ENCODE measurements around the gene TGFB1I1.

DNA sequence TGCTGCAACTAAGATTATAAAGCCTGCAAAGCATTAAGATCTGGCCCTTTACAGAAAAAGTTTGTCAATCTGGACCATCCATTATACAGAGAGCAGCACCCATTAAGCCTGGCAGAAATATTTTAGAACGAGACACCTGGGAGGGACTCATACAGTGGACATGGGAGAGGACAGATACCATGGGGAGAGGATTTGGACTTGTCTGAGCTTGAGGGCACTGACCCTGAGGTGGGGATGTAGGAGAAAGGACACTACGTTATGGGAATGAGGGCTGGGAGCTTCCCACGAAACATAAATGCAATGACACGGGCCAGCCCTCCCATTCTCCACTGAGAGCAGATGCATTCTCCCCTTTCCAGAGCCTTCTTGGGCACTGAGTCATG, 30.0 kb downstream of the TGFB1I1 start:
- TF ChIP-seq, protein P1, sequence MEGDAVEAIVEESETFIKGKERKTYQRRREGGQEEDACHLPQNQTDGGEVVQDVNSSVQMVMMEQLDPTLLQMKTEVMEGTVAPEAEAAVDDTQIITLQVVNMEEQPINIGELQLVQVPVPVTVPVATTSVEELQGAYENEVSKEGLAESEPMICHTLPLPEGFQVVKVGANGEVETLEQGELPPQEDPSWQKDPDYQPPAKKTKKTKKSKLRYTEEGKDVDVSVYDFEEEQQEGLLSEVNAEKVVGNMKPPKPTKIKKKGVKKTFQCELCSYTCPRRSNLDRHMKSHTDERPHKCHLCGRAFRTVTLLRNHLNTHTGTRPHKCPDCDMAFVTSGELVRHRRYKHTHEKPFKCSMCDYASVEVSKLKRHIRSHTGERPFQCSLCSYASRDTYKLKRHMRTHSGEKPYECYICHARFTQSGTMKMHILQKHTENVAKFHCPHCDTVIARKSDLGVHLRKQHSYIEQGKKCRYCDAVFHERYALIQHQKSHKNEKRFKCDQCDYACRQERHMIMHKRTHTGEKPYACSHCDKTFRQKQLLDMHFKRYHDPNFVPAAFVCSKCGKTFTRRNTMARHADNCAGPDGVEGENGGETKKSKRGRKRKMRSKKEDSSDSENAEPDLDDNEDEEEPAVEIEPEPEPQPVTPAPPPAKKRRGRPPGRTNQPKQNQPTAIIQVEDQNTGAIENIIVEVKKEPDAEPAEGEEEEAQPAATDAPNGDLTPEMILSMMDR (IDR thresholded peaks at IDR 0.05; ENCODE audit: insufficient read depth, low read length, poor library complexity, severe bottlenecking), result no peak
- TF ChIP-seq EZH2phosphoT487 (conservative IDR thresholded peaks at IDR 0.05; ENCODE audit: low read length), result no peak

All from SU-DHL-6 (cell line).